H9 (cell line): ENCODE data around the gene MAGI1. TPM values are rescaled to one million over a fixed set of nuclear protein-coding genes. Genes with fewer than 3 reads are reported as not detected.

Source experiments
- DNase-seq: peaks from one replicate; pipeline ENCODE4 v3.0.0-alpha.2; 2017
- H2AFZ ChIP-seq: one replicate; pipeline ENCODE4 v1.6.1; 2013; ENCODE audit warnings: mild to moderate bottlenecking, low read length, control low read depth, moderate library complexity
- H2AK5ac ChIP-seq: 2 replicates; pipeline ENCODE4 v1.6.1; 2013; ENCODE audit warnings: low read length, control low read depth, mixed read lengths; ENCODE audit not compliant: insufficient read length
- H2BK120ac ChIP-seq: one replicate; pipeline ENCODE4 v1.6.1; 2013; ENCODE audit warnings: low read depth, mild to moderate bottlenecking, low read length, control low read depth, inconsistent platforms; ENCODE audit not compliant: poor library complexity, severe bottlenecking
- H2BK12ac ChIP-seq: 2 replicates; pipeline ENCODE4 v1.6.1; 2013; ENCODE audit warnings: low read length, control low read depth, mixed read lengths, low read depth; ENCODE audit not compliant: insufficient read length
- H2BK15ac ChIP-seq: 2 replicates; pipeline ENCODE4 v1.6.1; 2013; ENCODE audit warnings: low read depth, low read length, control low read depth
- H2BK20ac ChIP-seq: one replicate; pipeline ENCODE4 v1.6.1; 2013; ENCODE audit warnings: low read depth, mild to moderate bottlenecking, low read length, control low read depth, inconsistent platforms; ENCODE audit not compliant: poor library complexity, severe bottlenecking
- H2BK5ac ChIP-seq: 2 replicates; pipeline ENCODE4 v1.6.1; 2013; ENCODE audit warnings: low read length, control low read depth, mixed read lengths; ENCODE audit not compliant: insufficient read length
- H3K14ac ChIP-seq: 2 replicates; pipeline ENCODE4 v1.6.1; 2013; ENCODE audit warnings: low read length, control low read depth; ENCODE audit not compliant: insufficient read depth
- H3K18ac ChIP-seq: 2 replicates; pipeline ENCODE4 v1.6.1; 2013; ENCODE audit warnings: low read depth, mild to moderate bottlenecking, mixed read lengths, low read length, control low read depth; ENCODE audit not compliant: insufficient read length
- H3K23ac ChIP-seq: 2 replicates; pipeline ENCODE4 v1.6.1; 2013; ENCODE audit warnings: low read length, control low read depth, mixed read lengths, low read depth; ENCODE audit not compliant: insufficient read length
- H3K23me2 ChIP-seq: 2 replicates; pipeline ENCODE4 v1.6.1; 2013; ENCODE audit warnings: low read depth, mild to moderate bottlenecking, mixed read lengths, low read length, control low read depth; ENCODE audit not compliant: insufficient read length, poor library complexity, severe bottlenecking
- H3K27ac ChIP-seq: 2 replicates; pipeline ENCODE4 v1.5.1; 2013; ENCODE audit warnings: low read length, control low read depth, mixed read lengths, low read depth; ENCODE audit not compliant: insufficient read length
- H3K27me3 ChIP-seq: 2 replicates; pipeline ENCODE4 v1.6.1; 2013; ENCODE audit warnings: low read length, control low read depth, inconsistent platforms; ENCODE audit not compliant: insufficient read depth
- H3K4ac ChIP-seq: 2 replicates; pipeline ENCODE4 v1.6.1; 2013; ENCODE audit warnings: low read depth, mild to moderate bottlenecking, control low read depth, inconsistent platforms, low read length, moderate library complexity
- H3K4me1 ChIP-seq: 2 replicates; pipeline ENCODE4 v1.6.1; 2013; ENCODE audit warnings: low read length, control low read depth, inconsistent platforms; ENCODE audit not compliant: insufficient read depth
- H3K4me2 ChIP-seq: 2 replicates; pipeline ENCODE4 v1.6.1; 2013; ENCODE audit warnings: low read length, control low read depth, mixed read lengths; ENCODE audit not compliant: insufficient read length, insufficient read depth
- H3K56ac ChIP-seq: 2 replicates; pipeline ENCODE4 v1.6.1; 2013; ENCODE audit warnings: low read depth, mild to moderate bottlenecking, mixed read lengths, low read length, control low read depth; ENCODE audit not compliant: insufficient read length
- H3K79me1 ChIP-seq: 2 replicates; pipeline ENCODE4 v1.6.1; 2013; ENCODE audit warnings: low read depth, mild to moderate bottlenecking, moderate library complexity, low read length, control low read depth, inconsistent platforms; ENCODE audit not compliant: insufficient read depth, poor library complexity, severe bottlenecking
- H3K79me2 ChIP-seq: 2 replicates; pipeline ENCODE4 v1.6.1; 2013; ENCODE audit warnings: low read length, control low read depth, inconsistent platforms; ENCODE audit not compliant: insufficient read depth
- H3K9ac ChIP-seq: 2 replicates; pipeline ENCODE4 v1.6.1; 2013; ENCODE audit warnings: low read length, control low read depth, mixed read lengths; ENCODE audit not compliant: insufficient read length; ENCODE audit errors: extremely low read depth
- H3K9me3 ChIP-seq: one replicate; pipeline ENCODE4 v1.6.1; 2013; ENCODE audit warnings: low read depth, low read length, inconsistent platforms; ENCODE audit not compliant: control insufficient read depth
- H3T11ph ChIP-seq: one replicate; pipeline ENCODE4 v1.6.1; 2013; ENCODE audit warnings: mild to moderate bottlenecking, low read length, control low read depth, inconsistent platforms
- H4K20me1 ChIP-seq: one replicate; pipeline ENCODE4 v1.6.1; 2013; ENCODE audit not compliant: control insufficient read depth, insufficient read length, insufficient read depth
- H4K5ac ChIP-seq: 2 replicates; pipeline ENCODE4 v1.6.1; 2013; ENCODE audit warnings: low read depth, mild to moderate bottlenecking, mixed read lengths, low read length, control low read depth; ENCODE audit not compliant: insufficient read length
- H4K8ac ChIP-seq: replicated peaks from 2 replicates; pipeline ENCODE4 v1.6.1; 2013; ENCODE audit warnings: low read length, control low read depth, mixed read lengths, low read depth; ENCODE audit not compliant: insufficient read length
- H4K91ac ChIP-seq: 2 replicates; pipeline ENCODE4 v1.6.1; 2013; ENCODE audit warnings: low read depth, mild to moderate bottlenecking, moderate library complexity, mixed read lengths, low read length, control low read depth; ENCODE audit not compliant: insufficient read length
- H3K27ac Mint-ChIP-seq, 3 experiments: 2 replicates in 2 of 3; 3 replicates in 1 of 3; pipeline ENCODE4 v1.8.0; 2020 to 2021; ENCODE audit warnings: mixed read lengths in 3 of 3, mild to moderate bottlenecking in 1 of 3, moderate library complexity in 1 of 3
- H3K27me3 Mint-ChIP-seq: 2 replicates; pipeline ENCODE4 v1.8.0; 2021; ENCODE audit warnings: low read depth, mild to moderate bottlenecking, moderate library complexity, mixed read lengths
- H3K36me3 Mint-ChIP-seq, 3 experiments: 2 replicates in 2 of 3; 3 replicates in 1 of 3; pipeline ENCODE4 v1.8.0; 2020 to 2021; ENCODE audit warnings: low read depth in 3 of 3, mixed read lengths in 3 of 3; ENCODE audit not compliant: insufficient read depth in 1 of 3
- H3K4me1 Mint-ChIP-seq, 2 experiments: 2 replicates each; pipeline ENCODE4 v1.8.0; 2020; ENCODE audit warnings: mixed read lengths in 2 of 2
- H3K4me3 Mint-ChIP-seq, 2 experiments: 2 replicates in 1 of 2; 3 replicates in 1 of 2; pipeline ENCODE4 v1.8.0; 2020 to 2021; ENCODE audit warnings: mild to moderate bottlenecking in 2 of 2, mixed read lengths in 2 of 2, moderate library complexity in 1 of 2
- H3K9me3 Mint-ChIP-seq, 2 experiments: 2 replicates in 1 of 2; 3 replicates in 1 of 2; pipeline ENCODE4 v1.8.0; 2020; ENCODE audit warnings: mild to moderate bottlenecking in 2 of 2, mixed read lengths in 2 of 2, moderate library complexity in 1 of 2
- WGBS: extraction: QIAGEN DNeasy Blood & Tissue Kit; methylation state at CpG from one replicate; pipeline ENCODE4 v1.1.7; 2013; ENCODE audit warnings: missing lambda C conversion rate, low lambda C conversion rate, mixed read lengths; ENCODE audit not compliant: insufficient read length; ENCODE audit errors: extremely low coverage; 5-methylcytosine and 5-hydroxymethylcytosine counted together
- total RNA-seq: library from RNA; stranded (reverse); gene quantifications from 2 replicates; pipeline ENCODE4 v1.2.1, GENCODE V29; 2021
- TF ChIP-seq, protein P1 (sequence below): fragments of 200-600 bp; sonication (generic); conservative IDR thresholded peaks from 3 replicates; pipeline ENCODE4 v1.8.0; 2021; ENCODE audit warnings: antibody characterized with exemption, mild to moderate bottlenecking

MAGI1 gene
- total RNA-seq, 1 experiment from 2014 or later, result 65.7 TPM

- H3K4me3 Mint-ChIP-seq, result no peak overlapping the region
- Histone ChIP-seq H4K5ac (no peak overlapping the region), H3K79me1 (peaks cover 5% of the 10 kb centered on the region), H3K4ac (no peak overlapping the region), H4K91ac (no peak overlapping the region), H3K27ac (no peak overlapping the region), H2BK120ac (no peak overlapping the region), H2AFZ (no peak overlapping the region), H2BK20ac (no peak overlapping the region), H3T11ph (no peak overlapping the region), H2AK5ac (no peak overlapping the region), H3K4me1 (peaks cover 6% of the 10 kb centered on the region), H3K9ac (no peak overlapping the region), H2BK12ac (no peak overlapping the region), H3K27me3 (no peaks in the 10 kb centered on the region), H3K79me2 (peaks cover 8% of the 10 kb centered on the region; the same call in 1 of the 2 replicates), H3K56ac (no peak overlapping the region), H3K9me3 (no peaks in the 10 kb centered on the region), H3K14ac (no peak overlapping the region), H3K4me2 (no peak overlapping the region), H4K20me1 (no peaks in the 10 kb centered on the region), H3K18ac (no peak overlapping the region), H4K8ac (no peak overlapping the region), H3K23ac (no peak overlapping the region), H2BK15ac (no peak overlapping the region), H3K23me2 (no peaks in the 10 kb centered on the region), H2BK5ac (no peak overlapping the region)
- H3K27me3 Mint-ChIP-seq, result no peaks in the 10 kb centered on the region
- peaks cover 3 to 18% (median 10%) of the 10 kb centered on the region in 3 experiments; a peak in 5 of 7 replicates for H3K36me3 Mint-ChIP-seq
- H3K9me3 Mint-ChIP-seq, result no peaks in the 10 kb centered on the region
- H3K4me1 Mint-ChIP-seq, result peaks cover 16 to 30% of the 10 kb centered on the region in 2 experiments
- no CpG with 5 or more reads among the region's 7 CpGs for WGBS
- peak overlapping the region in 1 of 3 experiments; percentile 76; a peak in 2 of 7 replicates for H3K27ac Mint-ChIP-seq
- TF ChIP-seq, protein P1, sequence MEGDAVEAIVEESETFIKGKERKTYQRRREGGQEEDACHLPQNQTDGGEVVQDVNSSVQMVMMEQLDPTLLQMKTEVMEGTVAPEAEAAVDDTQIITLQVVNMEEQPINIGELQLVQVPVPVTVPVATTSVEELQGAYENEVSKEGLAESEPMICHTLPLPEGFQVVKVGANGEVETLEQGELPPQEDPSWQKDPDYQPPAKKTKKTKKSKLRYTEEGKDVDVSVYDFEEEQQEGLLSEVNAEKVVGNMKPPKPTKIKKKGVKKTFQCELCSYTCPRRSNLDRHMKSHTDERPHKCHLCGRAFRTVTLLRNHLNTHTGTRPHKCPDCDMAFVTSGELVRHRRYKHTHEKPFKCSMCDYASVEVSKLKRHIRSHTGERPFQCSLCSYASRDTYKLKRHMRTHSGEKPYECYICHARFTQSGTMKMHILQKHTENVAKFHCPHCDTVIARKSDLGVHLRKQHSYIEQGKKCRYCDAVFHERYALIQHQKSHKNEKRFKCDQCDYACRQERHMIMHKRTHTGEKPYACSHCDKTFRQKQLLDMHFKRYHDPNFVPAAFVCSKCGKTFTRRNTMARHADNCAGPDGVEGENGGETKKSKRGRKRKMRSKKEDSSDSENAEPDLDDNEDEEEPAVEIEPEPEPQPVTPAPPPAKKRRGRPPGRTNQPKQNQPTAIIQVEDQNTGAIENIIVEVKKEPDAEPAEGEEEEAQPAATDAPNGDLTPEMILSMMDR, result no peak
- no peak for DNase-seq
Measured at GRCh38 chr3:65971293-65972252, 67.1 kb downstream of the MAGI1 start.
